Neutrophil (primary cell): Measurements from ENCODE around the gene LYSET.
"Not testable (repeated sequence)": the region's sequence is repeated elsewhere in the genome, so short reads cannot be mapped to it uniquely, and the experiment has no call there.

ENCODE experiments used
- H3K27ac ChIP-seq: fragments of 200-600 bp; sonication (generic); 2 replicates; pipeline ENCODE4 v1.5.1; 2016; ENCODE audit warnings: mild to moderate bottlenecking, moderate library complexity
- H3K27me3 ChIP-seq: fragments of 200-600 bp; sonication (generic); 2 replicates; pipeline ENCODE4 v1.6.0; 2016; ENCODE audit warnings: mild to moderate bottlenecking
- H3K36me3 ChIP-seq: fragments of 200-600 bp; sonication (generic); 2 replicates; pipeline ENCODE4 v1.5.1; 2017
- H3K4me1 ChIP-seq, 2 experiments: fragments of 200-600 bp in 1 of 2; sonication (generic) in 1 of 2; 1 replicate in 1 of 2; 2 replicates in 1 of 2; pipeline versions ENCODE4 v1.5.1 to v1.6.1; 2013 to 2016; ENCODE audit warnings: low read depth in 1 of 2, low read length in 1 of 2, mild to moderate bottlenecking in 1 of 2, moderate library complexity in 1 of 2; ENCODE audit not compliant: control insufficient read depth in 1 of 2, insufficient read depth in 1 of 2
- H3K4me3 ChIP-seq, 2 experiments: fragments of 200-600 bp in 1 of 2; sonication (generic) in 1 of 2; 1 replicate in 1 of 2; 2 replicates in 1 of 2; pipeline ENCODE4 v1.5.1; 2013 to 2016; ENCODE audit warnings: low read depth in 1 of 2, low read length in 1 of 2, mild to moderate bottlenecking in 1 of 2, moderate library complexity in 1 of 2
- H3K9me3 ChIP-seq: fragments of 200-600 bp; sonication (generic); 2 replicates; pipeline ENCODE4 v1.5.1; 2016
- CTCF ChIP-seq: fragments of 200-600 bp; sonication (generic); IDR thresholded peaks from 2 replicates; pipeline ENCODE4 v1.5.1; 2016; ENCODE audit warnings: antibody characterized with exemption

The LYSET gene

GRCh38 chr14:93155667-93156066 lies 29.4 kb upstream of the LYSET start:
- H3K9me3 ChIP-seq: no peaks in the 10 kb centered on the region
- peaks cover 12 to 13% of the 10 kb centered on the region in 2 experiments for H3K4me1 ChIP-seq
- no peak for TF ChIP-seq CTCF
- no peak overlapping the region for H3K4me3 ChIP-seq
- no peaks in the 10 kb centered on the region for H3K27me3 ChIP-seq
- no peak overlapping the region for H3K27ac ChIP-seq
- no peaks in the 10 kb centered on the region for H3K36me3 ChIP-seq

GRCh38 chr14:93156693-93157369 lies 28.3 kb upstream of the LYSET start:
- Histone ChIP-seq H3K4me3 (no peak overlapping the region), H3K27me3 (no peaks in the 10 kb centered on the region), H3K27ac (no peak overlapping the region), H3K4me1 (peaks cover 0 to 1% of the 10 kb centered on the region in 2 experiments), H3K36me3 (no peaks in the 10 kb centered on the region), H3K9me3 (no peaks in the 10 kb centered on the region)
- TF ChIP-seq CTCF: no peak

- H3K36me3 ChIP-seq, H3K4me3 ChIP-seq, H3K4me1 ChIP-seq, H3K27me3 ChIP-seq, H3K9me3 ChIP-seq, H3K27ac ChIP-seq: not testable (repeated sequence)
These were observed 26.8 kb upstream of the LYSET start for GRCh38 chr14:93158349-93158748.

DNA sequence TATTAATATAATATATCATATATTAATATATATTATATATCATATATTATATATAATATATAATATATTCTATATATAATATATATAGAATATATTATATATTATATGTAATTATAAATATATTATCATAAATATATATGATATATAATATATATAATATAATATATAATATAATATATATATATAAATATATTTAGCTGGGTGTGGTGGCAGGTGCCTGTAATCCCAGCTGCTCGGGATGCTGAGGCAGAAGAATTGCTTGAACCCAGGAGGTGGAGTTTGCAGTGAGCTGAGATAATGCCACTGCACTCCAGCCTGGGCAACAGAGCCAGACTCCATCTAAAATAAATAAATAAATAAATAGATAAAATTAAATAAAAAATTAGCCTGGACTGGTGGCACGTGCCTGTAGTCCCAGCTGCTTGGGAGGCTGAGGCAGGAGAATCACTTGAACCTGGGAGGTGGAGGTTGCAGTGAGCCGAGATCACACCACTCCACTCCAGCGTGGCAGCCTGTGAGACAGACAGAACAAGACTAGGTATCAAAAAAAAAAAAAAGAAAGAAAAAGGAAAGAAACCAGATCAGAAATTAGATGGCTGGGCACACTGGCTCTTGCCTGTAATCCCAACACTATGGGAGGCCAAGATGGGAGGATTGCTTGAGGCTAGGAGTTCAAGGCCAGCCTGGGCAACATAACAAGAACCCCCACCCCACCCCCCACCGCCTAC lies 25.3 kb upstream of the LYSET start:
- not testable (repeated sequence) for H3K27ac ChIP-seq, H3K4me1 ChIP-seq

GRCh38 chr14:93160353-93160801 lies 24.7 kb upstream of the LYSET start:
- Histone ChIP-seq H3K27me3 (no peaks in the 10 kb centered on the region), H3K27ac (no peak overlapping the region), H3K36me3 (no peaks in the 10 kb centered on the region), H3K4me1 (no peaks in the 10 kb centered on the region), H3K4me3 (no peak overlapping the region), H3K9me3 (no peaks in the 10 kb centered on the region)
- TF ChIP-seq CTCF: no peak

More for the DNA sequence above, 25.3 kb upstream of the LYSET start:
- not testable (repeated sequence) for H3K36me3 ChIP-seq, H3K9me3 ChIP-seq, H3K27me3 ChIP-seq, H3K4me3 ChIP-seq

DNA sequence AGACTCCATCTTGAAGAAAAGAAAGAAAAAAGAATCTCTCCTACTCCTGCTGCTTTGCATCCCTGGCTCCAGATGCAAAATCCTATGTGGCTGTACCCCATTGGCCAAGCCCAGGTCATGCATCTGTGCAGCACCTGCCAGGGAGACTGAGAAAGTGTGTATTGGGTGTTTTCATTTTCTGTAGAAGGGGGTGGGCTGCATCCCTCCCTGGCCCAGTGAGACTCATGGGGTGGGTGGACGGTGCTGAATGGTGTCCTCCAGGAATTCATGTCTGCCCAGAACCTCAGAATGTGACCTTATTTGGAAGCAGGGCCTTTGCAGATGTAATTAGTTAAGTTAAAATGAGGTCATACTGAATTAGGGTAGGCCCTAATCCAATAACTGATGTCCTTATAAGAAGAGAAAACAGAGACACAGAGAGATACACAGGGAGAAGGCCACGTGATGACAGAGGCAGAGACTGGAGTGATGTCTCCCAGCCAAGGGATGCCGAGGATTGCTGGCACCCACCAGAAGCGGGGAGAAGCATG lies 23.6 kb upstream of the LYSET start:
- no peak for TF ChIP-seq CTCF
- Histone ChIP-seq H3K4me3 (no peak overlapping the region), H3K9me3 (no peaks in the 10 kb centered on the region), H3K4me1 (no peaks in the 10 kb centered on the region), H3K27ac (no peak overlapping the region), H3K27me3 (no peaks in the 10 kb centered on the region), H3K36me3 (no peaks in the 10 kb centered on the region)
